KMS-11 (cell line): ENCODE measurements around the gene IL1RAPL2.

Source experiments
- H2AFZ ChIP-seq: fragments of 200-600 bp; sonication (generic); 2 replicates; pipeline ENCODE4 v1.6.1; 2016; ENCODE audit warnings: antibody characterized with exemption, mixed run types, low read depth
- H3K27ac ChIP-seq: fragments of 200-600 bp; sonication (generic); 2 replicates; pipeline ENCODE4 v1.6.1; 2016; ENCODE audit warnings: mild to moderate bottlenecking, mixed run types
- H3K27me3 ChIP-seq: fragments of 200-600 bp; sonication (generic); 2 replicates; pipeline ENCODE4 v1.6.1; 2017; ENCODE audit warnings: mild to moderate bottlenecking, low read depth, mixed run types, moderate library complexity; ENCODE audit not compliant: insufficient read depth
- H3K36me3 ChIP-seq: fragments of 200-600 bp; sonication (generic); 2 replicates; pipeline ENCODE4 v1.6.1; 2017; ENCODE audit warnings: mild to moderate bottlenecking, mixed run types; ENCODE audit not compliant: insufficient read depth
- H3K4me1 ChIP-seq: fragments of 200-600 bp; sonication (generic); 2 replicates; pipeline ENCODE4 v1.6.1; 2016; ENCODE audit warnings: mild to moderate bottlenecking, low read depth, mixed run types; ENCODE audit not compliant: poor library complexity, severe bottlenecking
- H3K4me2 ChIP-seq: fragments of 200-600 bp; sonication (generic); 2 replicates; pipeline ENCODE4 v1.7.0; 2016; ENCODE audit warnings: mild to moderate bottlenecking, mixed run types
- H3K4me3 ChIP-seq: fragments of 200-600 bp; sonication (generic); IDR thresholded peaks from 2 replicates; pipeline ENCODE4 v1.6.1; 2017; ENCODE audit warnings: low read depth, low read length, mixed read lengths; ENCODE audit not compliant: insufficient read depth
- H3K79me2 ChIP-seq: fragments of 200-600 bp; sonication (generic); 2 replicates; pipeline ENCODE4 v1.6.1; 2016; ENCODE audit warnings: low read depth, mixed run types; ENCODE audit not compliant: insufficient read depth
- H3K9ac ChIP-seq: fragments of 200-600 bp; sonication (generic); 2 replicates; pipeline ENCODE4 v1.6.1; 2016; ENCODE audit warnings: mild to moderate bottlenecking, mixed run types
- H4K20me1 ChIP-seq: fragments of 200-600 bp; sonication (generic); 2 replicates; pipeline ENCODE4 v1.6.1; 2016; ENCODE audit warnings: mild to moderate bottlenecking, mixed run types; ENCODE audit not compliant: insufficient read depth
- TF ChIP-seq, protein P1 (sequence below): fragments of 200-600 bp; sonication (generic); conservative IDR thresholded peaks from 2 replicates; pipeline ENCODE4 v1.6.1; 2017; ENCODE audit warnings: low read depth, mild to moderate bottlenecking, antibody characterized with exemption, low read length, moderate library complexity, mixed read lengths

Gene IL1RAPL2

DNA sequence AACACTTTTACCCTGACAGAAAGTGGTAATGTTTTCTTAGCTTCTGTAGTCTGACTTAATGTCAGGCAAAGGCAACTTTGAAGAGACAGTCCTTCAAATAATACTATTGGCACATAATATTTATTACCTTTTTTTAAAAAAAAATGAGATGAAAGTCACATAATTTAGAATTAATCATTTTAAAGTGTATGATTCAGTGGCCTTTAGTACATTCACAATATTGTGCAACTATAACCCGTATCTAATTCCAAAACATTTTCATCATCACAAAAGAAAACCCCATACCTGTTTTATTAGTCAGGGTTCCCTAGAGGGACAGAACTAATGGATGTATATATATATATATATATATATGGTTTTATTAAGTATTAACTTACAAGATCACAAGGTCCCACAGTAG lies 749.2 kb downstream of the IL1RAPL2 start:
- H2AFZ ChIP-seq: no peak overlapping the region
- H3K9ac ChIP-seq: no peak overlapping the region
- H4K20me1 ChIP-seq: no peaks in the 10 kb centered on the region
- no peaks in the 10 kb centered on the region for H3K36me3 ChIP-seq
- TF ChIP-seq, protein P1, sequence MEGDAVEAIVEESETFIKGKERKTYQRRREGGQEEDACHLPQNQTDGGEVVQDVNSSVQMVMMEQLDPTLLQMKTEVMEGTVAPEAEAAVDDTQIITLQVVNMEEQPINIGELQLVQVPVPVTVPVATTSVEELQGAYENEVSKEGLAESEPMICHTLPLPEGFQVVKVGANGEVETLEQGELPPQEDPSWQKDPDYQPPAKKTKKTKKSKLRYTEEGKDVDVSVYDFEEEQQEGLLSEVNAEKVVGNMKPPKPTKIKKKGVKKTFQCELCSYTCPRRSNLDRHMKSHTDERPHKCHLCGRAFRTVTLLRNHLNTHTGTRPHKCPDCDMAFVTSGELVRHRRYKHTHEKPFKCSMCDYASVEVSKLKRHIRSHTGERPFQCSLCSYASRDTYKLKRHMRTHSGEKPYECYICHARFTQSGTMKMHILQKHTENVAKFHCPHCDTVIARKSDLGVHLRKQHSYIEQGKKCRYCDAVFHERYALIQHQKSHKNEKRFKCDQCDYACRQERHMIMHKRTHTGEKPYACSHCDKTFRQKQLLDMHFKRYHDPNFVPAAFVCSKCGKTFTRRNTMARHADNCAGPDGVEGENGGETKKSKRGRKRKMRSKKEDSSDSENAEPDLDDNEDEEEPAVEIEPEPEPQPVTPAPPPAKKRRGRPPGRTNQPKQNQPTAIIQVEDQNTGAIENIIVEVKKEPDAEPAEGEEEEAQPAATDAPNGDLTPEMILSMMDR: no peak
- no peaks in the 10 kb centered on the region for H3K4me1 ChIP-seq
- H3K4me3 ChIP-seq: no peak overlapping the region
- no peak overlapping the region for H3K27ac ChIP-seq
- H3K4me2 ChIP-seq: no peak overlapping the region
- no peaks in the 10 kb centered on the region for H3K27me3 ChIP-seq
- H3K79me2 ChIP-seq: no peaks in the 10 kb centered on the region

GRCh38 chrX:105317117-105317516 lies 751.1 kb downstream of the IL1RAPL2 start:
- TF ChIP-seq, protein P1: no peak
- Histone ChIP-seq H3K27ac (no peak overlapping the region), H3K4me3 (no peak overlapping the region), H3K27me3 (no peaks in the 10 kb centered on the region), H2AFZ (no peak overlapping the region), H3K36me3 (no peaks in the 10 kb centered on the region), H3K4me2 (no peak overlapping the region), H3K79me2 (no peaks in the 10 kb centered on the region), H3K4me1 (no peaks in the 10 kb centered on the region), H4K20me1 (no peaks in the 10 kb centered on the region), H3K9ac (no peak overlapping the region)

DNA sequence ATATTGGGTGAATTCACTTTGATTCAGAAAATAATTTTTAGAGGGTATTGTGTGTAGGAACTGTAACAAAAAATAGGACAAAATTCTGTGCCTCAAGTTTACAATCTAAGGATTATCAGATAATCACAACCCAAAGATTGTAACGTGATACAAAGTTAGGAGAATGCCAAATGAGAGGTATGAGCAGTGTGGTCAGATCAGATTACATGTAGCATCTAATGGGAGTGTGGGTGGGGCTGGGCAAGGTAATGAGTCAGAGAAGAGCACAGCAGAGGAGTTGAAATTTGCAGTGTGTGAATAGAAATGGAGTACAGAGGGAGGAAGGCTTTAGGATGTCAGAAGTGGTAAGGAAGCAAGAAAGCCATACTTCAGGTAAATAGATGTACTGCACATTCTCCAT lies 757.9 kb downstream of the IL1RAPL2 start:
- H3K27ac ChIP-seq: no peak overlapping the region

GRCh38 chrX:105328773-105329172 lies 762.8 kb downstream of the IL1RAPL2 start:
- H3K4me2 ChIP-seq: no peak overlapping the region
- H3K36me3 ChIP-seq: no peaks in the 10 kb centered on the region
- no peak overlapping the region for H3K27ac ChIP-seq
- no peaks in the 10 kb centered on the region for H3K27me3 ChIP-seq
- no peak overlapping the region for H3K9ac ChIP-seq
- no peak overlapping the region for H3K4me3 ChIP-seq
- H2AFZ ChIP-seq: no peak overlapping the region
- H3K79me2 ChIP-seq: no peaks in the 10 kb centered on the region
- TF ChIP-seq, protein P1: no peak
- no peaks in the 10 kb centered on the region for H3K4me1 ChIP-seq
- no peaks in the 10 kb centered on the region for H4K20me1 ChIP-seq

More for the DNA sequence above, 757.9 kb downstream of the IL1RAPL2 start:
- Histone ChIP-seq H3K9ac (no peak overlapping the region), H3K4me3 (no peak overlapping the region), H3K36me3 (no peaks in the 10 kb centered on the region), H4K20me1 (no peaks in the 10 kb centered on the region), H3K4me2 (no peak overlapping the region), H2AFZ (no peak overlapping the region), H3K27me3 (no peaks in the 10 kb centered on the region), H3K4me1 (no peaks in the 10 kb centered on the region), H3K79me2 (no peaks in the 10 kb centered on the region)
- TF ChIP-seq, protein P1: no peak
